Coronary artery (tissue), 2 donors: ENCODE measurements around the gene PDAP1.

ENCODE experiments used
- DNase-seq: peaks from one replicate; pipeline ENCODE4 v3.0.0-alpha.2; 2017; ENCODE audit warnings: low spot score
- H3K27ac ChIP-seq, 2 donors: fragments of 200-600 bp; sonication (generic); one replicate each; pipeline ENCODE4 v1.5.1; 2016 to 2019
- H3K4me3 ChIP-seq: fragments of 200-600 bp; sonication (generic); 2 replicates; pipeline ENCODE4 v1.5.1; 2016; ENCODE audit warnings: mild to moderate bottlenecking, moderate library complexity
- CTCF ChIP-seq: fragments of 200-600 bp; sonication (generic); IDR thresholded peaks from one replicate; pipeline ENCODE4 v1.5.1; 2019; ENCODE audit warnings: antibody characterized with exemption

Gene PDAP1

DNA sequence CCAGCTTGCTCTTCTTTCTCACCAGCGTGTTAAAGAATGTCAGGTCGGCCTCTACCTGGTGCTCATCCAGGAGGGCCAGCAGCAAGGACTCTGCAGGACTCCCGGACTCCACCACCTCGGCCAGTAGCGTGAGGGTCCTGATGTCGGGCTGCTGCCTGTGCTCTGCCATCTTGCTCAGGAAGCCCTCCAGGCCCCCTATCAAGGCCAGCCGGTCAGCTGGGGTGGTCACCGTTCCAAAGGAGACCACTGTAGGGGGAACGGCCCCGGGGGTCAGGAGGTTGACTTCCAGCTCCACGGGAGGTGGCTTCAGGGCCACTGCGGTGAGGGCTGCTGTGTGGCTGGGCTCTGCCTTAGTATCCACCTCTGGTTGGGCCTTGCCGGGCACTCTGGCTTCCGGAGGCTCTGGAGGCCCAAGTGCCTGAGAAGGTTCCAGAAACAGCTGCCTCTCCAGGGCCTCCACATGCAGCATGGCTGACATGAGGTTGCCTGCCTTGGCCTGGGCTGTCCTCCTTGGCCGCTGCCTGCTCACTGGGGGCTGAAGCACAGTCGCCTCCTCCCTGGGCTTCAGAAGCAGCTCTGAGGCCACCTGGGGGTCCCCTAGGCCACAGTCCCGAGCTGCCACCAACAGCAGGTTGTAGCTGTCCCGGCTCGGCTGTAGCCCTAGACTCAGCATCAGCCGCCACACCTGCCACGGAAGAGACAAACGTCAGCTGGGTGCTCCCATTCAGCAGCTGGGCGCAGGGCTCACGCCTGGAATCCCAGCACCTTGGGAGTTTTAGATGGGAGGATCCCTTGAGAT is 16.7 kb upstream of the PDAP1 start:
- no peak overlapping the region for H3K4me3 ChIP-seq
- H3K27ac ChIP-seq, result no peak overlapping the region
- no peak for TF ChIP-seq CTCF
- no peak for DNase-seq

GRCh38 chr7:99422625-99423024 is 14.2 kb upstream of the PDAP1 start:
- no peak overlapping the region for H3K27ac ChIP-seq
- DNase-seq, result no peak
- no peak overlapping the region for H3K4me3 ChIP-seq
- TF ChIP-seq CTCF, result no peak

DNA sequence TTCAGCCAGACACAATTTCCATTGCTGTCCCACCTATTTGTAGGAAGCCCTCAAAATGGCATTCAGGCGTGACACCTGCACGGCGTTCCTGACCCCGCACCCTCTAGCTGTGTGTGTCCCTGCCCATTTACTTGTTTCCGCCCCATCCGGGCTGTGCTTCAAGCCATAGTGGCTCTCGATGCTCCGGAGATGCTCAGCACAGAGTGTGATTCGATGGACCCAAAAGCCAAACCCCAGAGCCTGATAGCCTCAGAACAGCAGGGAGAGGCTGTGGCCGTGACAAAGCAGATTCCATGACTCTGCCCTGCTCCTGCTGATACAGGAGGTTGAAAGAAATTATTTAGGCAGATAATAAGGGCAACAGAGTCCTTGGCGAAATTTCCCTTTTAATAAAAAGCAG is 13.8 kb upstream of the PDAP1 start:
- no peak for DNase-seq
- Histone ChIP-seq H3K4me3 (no peak overlapping the region), H3K27ac (no peak overlapping the region)
- TF ChIP-seq CTCF, result no peak

DNA sequence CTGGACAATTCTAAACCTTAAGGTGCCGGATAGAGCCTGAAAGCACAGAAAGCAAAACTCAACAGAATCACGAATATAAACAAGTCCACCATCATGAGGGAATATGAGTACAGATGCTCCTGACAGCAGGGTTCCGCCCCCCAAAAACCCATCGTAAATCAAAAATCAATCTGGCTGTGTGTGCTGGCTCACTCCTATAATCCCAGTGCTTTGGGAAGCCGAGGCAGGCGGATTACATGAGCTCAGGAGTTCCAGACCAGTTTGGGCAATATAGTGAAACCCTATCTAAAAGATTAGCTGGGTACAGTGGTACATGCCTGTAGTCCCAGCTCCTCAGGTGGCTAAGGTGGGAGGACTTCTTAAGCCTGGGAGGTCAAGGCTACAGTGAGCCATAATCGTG is 12.6 kb upstream of the PDAP1 start:
- no peak for DNase-seq
- no peak overlapping the region for H3K4me3 ChIP-seq
- TF ChIP-seq CTCF, result no peak
- H3K27ac ChIP-seq, result no peak overlapping the region

DNA sequence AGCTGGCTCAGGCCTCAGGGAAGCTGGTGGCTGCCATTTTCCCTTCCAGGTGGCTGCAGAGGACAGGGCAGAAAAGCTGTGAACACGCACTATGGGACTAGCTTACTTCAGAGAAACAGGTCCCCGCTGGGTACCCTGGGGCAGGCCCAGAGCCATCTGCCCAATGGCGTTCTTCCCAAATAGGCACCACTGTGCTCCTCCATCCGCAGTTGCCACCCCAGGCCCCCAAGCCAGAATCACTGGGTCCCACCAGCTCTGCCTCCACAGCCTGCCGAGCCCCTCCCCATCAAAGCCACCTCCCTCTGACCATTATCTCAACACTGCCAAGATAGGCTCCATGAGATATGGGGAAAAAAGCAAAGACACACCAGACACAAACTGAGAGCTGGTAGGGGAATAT is 11.8 kb upstream of the PDAP1 start:
- no peak for DNase-seq
- no peak for TF ChIP-seq CTCF
- H3K4me3 ChIP-seq, result no peak overlapping the region
- no peak overlapping the region for H3K27ac ChIP-seq

DNA sequence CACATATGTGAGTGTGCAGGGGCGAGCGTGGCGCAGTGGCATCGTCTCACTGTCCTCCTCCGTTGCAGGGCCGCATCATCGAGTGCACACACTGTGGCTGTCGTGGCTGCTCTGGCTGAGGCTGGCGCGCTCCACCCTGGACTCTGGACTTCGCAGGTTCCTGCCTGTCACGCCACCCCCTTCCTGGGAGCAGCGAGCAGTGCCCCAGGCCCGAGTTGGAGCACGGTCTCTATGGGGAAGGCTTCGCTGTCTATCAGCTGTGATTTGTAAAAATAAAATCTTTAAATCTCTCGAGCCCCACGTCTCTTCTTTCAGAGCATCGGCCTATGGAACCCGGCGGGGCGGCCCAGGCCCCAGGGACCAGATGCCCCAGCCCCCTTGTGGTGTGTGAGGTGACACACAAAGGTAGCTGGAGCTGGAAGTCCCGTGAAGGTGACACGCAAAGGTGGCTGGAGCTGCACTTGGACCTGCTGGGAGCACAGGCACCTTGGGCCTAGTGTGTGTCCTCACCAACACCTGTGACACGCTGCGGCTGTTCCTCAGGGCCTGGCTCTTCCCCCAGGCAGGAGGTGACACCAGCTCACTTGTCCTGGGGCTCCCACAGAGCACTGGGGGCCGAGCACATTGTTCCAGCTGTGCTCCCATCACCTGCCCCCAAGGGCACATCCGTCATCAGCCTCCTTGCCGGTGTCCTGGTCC is 11.1 kb upstream of the PDAP1 start:
- TF ChIP-seq CTCF, result no peak
- H3K27ac ChIP-seq, result no peak overlapping the region
- no peak overlapping the region for H3K4me3 ChIP-seq
- DNase-seq, result no peak

DNA sequence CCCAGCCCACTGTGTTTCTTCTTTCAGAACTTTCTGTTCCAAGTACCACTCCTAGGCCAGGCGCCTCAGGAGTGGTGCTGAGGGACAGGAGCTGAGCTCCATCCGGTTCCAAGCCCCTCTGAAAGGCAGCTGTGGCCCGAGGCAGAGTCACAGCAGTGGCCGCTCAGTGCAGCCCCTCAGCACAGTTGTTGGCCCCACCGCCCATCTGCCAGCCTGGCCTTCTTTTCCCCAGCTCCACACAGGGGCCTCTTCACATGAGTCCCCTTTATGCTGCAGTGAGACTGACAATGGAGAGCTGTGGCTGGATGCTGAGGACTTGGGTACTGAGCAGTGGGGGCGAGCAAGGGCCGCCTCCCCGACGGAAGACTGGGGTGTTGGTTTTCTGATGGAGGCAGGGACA is 9.9 kb upstream of the PDAP1 start:
- no peak overlapping the region for H3K4me3 ChIP-seq
- H3K27ac ChIP-seq, result no peak overlapping the region
- no peak for TF ChIP-seq CTCF
- DNase-seq, result no peak
